ENCODE measurements around the gene SULT4A1.

The SULT4A1 gene

GRCh38 chr22:43883012-43883661, 20.8 kb upstream of the SULT4A1 start:
- TF ChIP-seq CTCF (IDR thresholded peaks at IDR 0.05) = no peak
- DNase-seq (ENCODE audit: low spot score) = no peak
- H3K27ac ChIP-seq = no peak overlapping the region

GRCh38 chr22:43882122-43882767, 19.9 kb upstream of the SULT4A1 start:
- no peak overlapping the region for H3K4me3 ChIP-seq
- H3K27ac ChIP-seq = no peak overlapping the region
- no peak for DNase-seq (ENCODE audit: low spot score)
- TF ChIP-seq CTCF (IDR thresholded peaks at IDR 0.05) = no peak

More at GRCh38 chr22:43883012-43883661, 20.8 kb upstream of the SULT4A1 start:
- H3K4me3 ChIP-seq = no peak overlapping the region

- Histone ChIP-seq H3K4me3 (no peak overlapping the region), H3K27ac (no peak overlapping the region)
- DNase-seq (ENCODE audit: low spot score) = no peak
- no peak for TF ChIP-seq CTCF (IDR thresholded peaks at IDR 0.05)
Measured at GRCh38 chr22:43881091-43882061, 19.1 kb upstream of the SULT4A1 start.

- no peak overlapping the region for H3K4me3 ChIP-seq
- no peak overlapping the region for H3K27ac ChIP-seq
- no peak for DNase-seq (ENCODE audit: low spot score)
- TF ChIP-seq CTCF (IDR thresholded peaks at IDR 0.05) = no peak
Measured at GRCh38 chr22:43880541-43880991, 18.3 kb upstream of the SULT4A1 start.

- no peak for TF ChIP-seq CTCF (IDR thresholded peaks at IDR 0.05)
- Histone ChIP-seq H3K4me3 (no peak overlapping the region), H3K27ac (no peak overlapping the region)
- no peak for DNase-seq (ENCODE audit: low spot score)
Measured at GRCh38 chr22:43879901-43880540, 17.7 kb upstream of the SULT4A1 start.

- Histone ChIP-seq H3K4me3 (no peak overlapping the region), H3K27ac (no peak overlapping the region)
- DNase-seq (ENCODE audit: low spot score) = no peak
- TF ChIP-seq CTCF (IDR thresholded peaks at IDR 0.05) = no peak
Measured at GRCh38 chr22:43878831-43879550, 16.7 kb upstream of the SULT4A1 start.
